ENCODE data around the gene LRRC34.

DNA sequence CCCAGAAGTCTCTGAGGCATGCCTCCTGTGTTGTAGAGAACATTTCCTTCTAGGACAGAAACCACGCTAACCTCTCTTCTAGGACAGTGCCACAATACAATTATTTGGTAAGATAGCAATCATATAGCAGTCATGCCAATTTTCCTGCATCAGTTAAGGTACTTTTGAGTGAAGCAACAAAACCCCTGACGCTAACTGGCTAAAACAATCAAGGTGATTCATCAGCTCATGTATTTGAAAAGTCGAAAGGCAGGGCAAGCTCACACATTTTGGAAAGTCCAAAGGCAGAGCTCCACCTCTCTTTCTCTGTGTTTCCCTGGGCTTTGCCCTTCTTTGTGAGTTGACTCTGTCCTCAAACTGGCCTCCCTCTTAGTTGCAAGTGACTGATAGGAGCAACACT is 58.0 kb downstream of the LRRC34 start:
- TF ChIP-seq CTCF (conservative IDR thresholded peaks at IDR 0.05; ENCODE audit: low read depth, low read length) (no peak), EZH2 (IDR thresholded peaks at IDR 0.05; ENCODE audit: low read length, unreplicated experiment) (no peak), EZH2phosphoT487 (IDR thresholded peaks at IDR 0.05; ENCODE audit: borderline replicate concordance, low read length) (no peak)
